ENCODE data around the gene PPARD. TPM values are rescaled to one million over a fixed set of nuclear protein-coding genes. Genes with fewer than 3 reads are reported as not detected.
"Not testable (repeated sequence)": the region's sequence is repeated elsewhere in the genome, so short reads cannot be mapped to it uniquely, and the experiment has no call there.

PPARD gene
- total RNA-seq, 6 experiments from 2014 or later: 39.0 to 46.4 (median 41.2) TPM

GRCh38 chr6:35385457-35386202 is 43.3 kb downstream of the PPARD start:
- Mint-ChIP-seq H3K9me3 (peaks cover 11% of the 10 kb centered on the region; the same call in 1 of the 2 replicates), H3K36me3 (ENCODE audit: low read depth) (peaks cover 32% of the 10 kb centered on the region), H3K4me1 (ENCODE audit: low read depth) (peaks cover 69% of the 10 kb centered on the region), H3K27me3 (ENCODE audit: insufficient read depth) (peaks cover 6% of the 10 kb centered on the region), H3K27ac (peak overlapping the region; percentile 78), H3K4me3 (peak overlapping the region; percentile 78)
- peak; percentile 53 for DNase-seq
- TF ChIP-seq CTCF (IDR thresholded peaks at IDR 0.05): no peak

GRCh38 chr6:35386989-35387388 is 44.6 kb downstream of the PPARD start:
- peak; percentile 16; the same call in 1 of the 2 replicates for TF ChIP-seq CTCF (IDR thresholded peaks at IDR 0.05)
- Mint-ChIP-seq H3K27me3 (ENCODE audit: insufficient read depth) (peaks cover 6% of the 10 kb centered on the region), H3K9me3 (peaks cover 11% of the 10 kb centered on the region; the same call in 1 of the 2 replicates), H3K4me3 (peak overlapping the region; percentile 70; the same call in 1 of the 2 replicates), H3K4me1 (ENCODE audit: low read depth) (peaks cover 67% of the 10 kb centered on the region), H3K36me3 (ENCODE audit: low read depth) (peaks cover 22% of the 10 kb centered on the region), H3K27ac (peak overlapping the region; percentile 70; the same call in 1 of the 2 replicates)
- no peak for DNase-seq

DNA sequence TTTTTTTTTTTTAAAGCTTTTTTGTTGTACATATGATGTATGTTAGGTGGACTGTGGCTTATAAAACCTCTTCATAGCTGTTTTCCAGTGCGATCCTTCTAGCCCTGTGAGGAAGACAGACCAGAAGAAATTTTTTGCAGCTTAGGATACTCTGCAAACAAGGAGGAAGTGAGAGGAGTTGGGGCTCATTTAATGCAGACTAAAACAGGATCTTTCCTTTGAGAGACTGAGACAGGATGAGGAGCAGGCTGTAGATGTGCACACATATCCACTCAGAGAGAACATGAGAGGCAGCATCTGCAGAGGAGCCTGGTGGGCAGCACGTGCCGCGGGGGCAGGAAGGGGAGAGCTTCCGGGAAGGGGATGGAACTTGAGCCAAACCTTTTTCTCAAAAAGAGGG is 45.7 kb downstream of the PPARD start:
- Mint-ChIP-seq H3K4me3 (peak overlapping the region; percentile 42; the same call in 1 of the 2 replicates), H3K27ac (peak overlapping the region; percentile 82), H3K27me3 (ENCODE audit: insufficient read depth) (peaks cover 4% of the 10 kb centered on the region), H3K4me1 (ENCODE audit: low read depth) (peaks cover 67% of the 10 kb centered on the region), H3K9me3 (peaks cover 11% of the 10 kb centered on the region; the same call in 1 of the 2 replicates), H3K36me3 (ENCODE audit: low read depth) (peaks cover 17% of the 10 kb centered on the region)
- no peak for TF ChIP-seq CTCF (IDR thresholded peaks at IDR 0.05)
- no peak for DNase-seq

DNA sequence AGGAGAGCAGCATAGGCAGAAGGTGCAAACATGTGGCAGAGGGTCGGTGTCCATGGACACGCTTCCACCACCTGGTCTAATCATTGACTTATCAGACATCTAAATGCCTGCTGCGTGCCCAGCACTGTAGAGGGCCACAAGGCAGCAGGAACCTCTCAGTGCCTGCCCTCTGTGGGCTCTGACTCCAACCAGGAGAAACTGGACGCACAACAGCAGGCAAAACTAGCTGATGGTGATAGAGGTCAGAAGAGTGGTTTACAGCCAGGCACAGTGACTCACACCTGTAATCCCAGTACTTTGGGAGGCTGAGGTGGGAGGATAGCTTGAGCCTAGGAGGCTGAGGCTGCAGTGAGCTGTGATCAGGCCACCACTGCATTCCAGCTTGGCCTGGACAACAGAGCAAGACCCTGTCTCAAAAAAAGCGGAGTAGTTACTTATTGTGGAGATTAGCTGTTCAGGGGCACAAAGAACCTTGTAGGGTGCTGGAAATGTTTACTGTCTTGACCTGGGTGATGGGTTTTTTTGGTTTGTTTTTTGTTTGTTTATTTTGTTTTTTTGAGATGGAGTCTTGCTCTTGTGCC is 46.5 kb downstream of the PPARD start:
- Mint-ChIP-seq H3K27ac (peak overlapping the region; percentile 82), H3K4me3 (no peak overlapping the region; the same call in 1 of the 2 replicates), H3K9me3 (peaks cover 11% of the 10 kb centered on the region; the same call in 1 of the 2 replicates), H3K4me1 (ENCODE audit: low read depth) (peaks cover 74% of the 10 kb centered on the region), H3K36me3 (ENCODE audit: low read depth) (peaks cover 16% of the 10 kb centered on the region), H3K27me3 (ENCODE audit: insufficient read depth) (peaks cover 7% of the 10 kb centered on the region)
- no peak for DNase-seq
- TF ChIP-seq CTCF (IDR thresholded peaks at IDR 0.05): no peak

- Mint-ChIP-seq H3K27ac (peak overlapping the region; percentile 82), H3K4me1 (ENCODE audit: low read depth) (peaks cover 79% of the 10 kb centered on the region)
- H3K4me3 Mint-ChIP-seq: not testable (repeated sequence)
These were observed 47.0 kb downstream of the PPARD start for GRCh38 chr6:35389386-35389785.

More at GRCh38 chr6:35389386-35389785, 47.0 kb downstream of the PPARD start:
- Mint-ChIP-seq H3K36me3 (ENCODE audit: low read depth) (peaks cover 20% of the 10 kb centered on the region), H3K9me3 (peaks cover 11% of the 10 kb centered on the region; the same call in 1 of the 2 replicates)
- DNase-seq; H3K27me3 Mint-ChIP-seq (ENCODE audit: insufficient read depth): not testable (repeated sequence)

Measured in HFFc6 (cell line).